ENCODE results near the gene RUNX1.

DNA sequence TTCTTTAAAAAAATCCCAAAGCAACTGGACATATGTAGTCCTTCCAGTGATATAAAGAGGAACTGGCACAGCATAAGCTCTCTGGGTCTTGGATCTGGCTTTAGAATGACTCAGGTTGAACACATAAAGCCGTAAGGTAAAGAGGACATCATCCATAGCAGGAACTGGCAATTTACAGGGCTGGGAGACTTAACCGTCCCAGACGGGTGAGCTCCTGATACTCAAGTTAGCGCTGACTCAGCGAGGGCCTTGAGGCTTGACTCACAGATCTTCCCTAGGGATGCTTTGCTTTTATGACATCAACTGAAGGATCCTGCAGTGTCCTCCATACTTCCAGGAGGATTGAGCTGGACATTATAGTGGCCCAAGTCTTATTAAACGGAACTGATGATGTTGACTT is 226.2 kb downstream of the RUNX1 start:
- TF ChIP-seq, protein P1, sequence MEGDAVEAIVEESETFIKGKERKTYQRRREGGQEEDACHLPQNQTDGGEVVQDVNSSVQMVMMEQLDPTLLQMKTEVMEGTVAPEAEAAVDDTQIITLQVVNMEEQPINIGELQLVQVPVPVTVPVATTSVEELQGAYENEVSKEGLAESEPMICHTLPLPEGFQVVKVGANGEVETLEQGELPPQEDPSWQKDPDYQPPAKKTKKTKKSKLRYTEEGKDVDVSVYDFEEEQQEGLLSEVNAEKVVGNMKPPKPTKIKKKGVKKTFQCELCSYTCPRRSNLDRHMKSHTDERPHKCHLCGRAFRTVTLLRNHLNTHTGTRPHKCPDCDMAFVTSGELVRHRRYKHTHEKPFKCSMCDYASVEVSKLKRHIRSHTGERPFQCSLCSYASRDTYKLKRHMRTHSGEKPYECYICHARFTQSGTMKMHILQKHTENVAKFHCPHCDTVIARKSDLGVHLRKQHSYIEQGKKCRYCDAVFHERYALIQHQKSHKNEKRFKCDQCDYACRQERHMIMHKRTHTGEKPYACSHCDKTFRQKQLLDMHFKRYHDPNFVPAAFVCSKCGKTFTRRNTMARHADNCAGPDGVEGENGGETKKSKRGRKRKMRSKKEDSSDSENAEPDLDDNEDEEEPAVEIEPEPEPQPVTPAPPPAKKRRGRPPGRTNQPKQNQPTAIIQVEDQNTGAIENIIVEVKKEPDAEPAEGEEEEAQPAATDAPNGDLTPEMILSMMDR (IDR thresholded peaks at IDR 0.05), result no peak
- no peak for TF ChIP-seq POLR2A (IDR thresholded peaks at IDR 0.05)
